GM12864 (cell line): ENCODE data around the gene ATXN2.

Experiments used
- DNase-seq: peaks from one replicate; pipeline ENCODE4 v3.0.0-alpha.2; 2011; ENCODE audit warnings: low read depth
- H3K4me3 ChIP-seq: 2 replicates; pipeline ENCODE4 v1.5.1; 2011; ENCODE audit warnings: mild to moderate bottlenecking, low read depth, low read length, control low read depth
- CTCF ChIP-seq: IDR thresholded peaks from 2 replicates; pipeline ENCODE4 v1.5.1; 2011; ENCODE audit warnings: low read depth, mild to moderate bottlenecking, moderate library complexity, low read length, control low read depth, inconsistent platforms; ENCODE audit errors: missing control alignments

The ATXN2 gene

DNA sequence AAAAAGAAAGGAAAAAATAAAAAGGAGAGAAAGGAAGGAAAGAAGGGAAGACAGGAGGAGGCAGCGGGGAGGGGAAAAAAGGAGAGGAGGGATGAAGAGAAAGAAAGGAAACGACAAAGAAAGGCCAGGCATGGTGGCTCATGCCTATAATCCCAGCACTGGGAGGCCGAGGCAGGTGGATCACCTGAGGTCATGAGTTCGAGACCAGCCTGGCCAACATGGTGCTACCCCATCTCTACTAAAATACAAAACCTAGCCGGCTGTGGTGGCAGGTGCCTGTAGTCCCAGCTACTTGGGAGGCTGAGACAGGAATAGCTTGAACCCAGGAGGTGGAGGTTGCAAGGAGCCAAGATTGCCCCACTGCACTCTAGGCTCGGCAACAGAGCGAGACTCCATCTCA is 18.4 kb downstream of the ATXN2 start:
- H3K4me3 ChIP-seq = no peak overlapping the region
- TF ChIP-seq CTCF = no peak
- DNase-seq = no peak

GRCh38 chr12:111580119-111580425 is 19.0 kb downstream of the ATXN2 start:
- H3K4me3 ChIP-seq = no peak overlapping the region
- DNase-seq = no peak
- no peak for TF ChIP-seq CTCF

DNA sequence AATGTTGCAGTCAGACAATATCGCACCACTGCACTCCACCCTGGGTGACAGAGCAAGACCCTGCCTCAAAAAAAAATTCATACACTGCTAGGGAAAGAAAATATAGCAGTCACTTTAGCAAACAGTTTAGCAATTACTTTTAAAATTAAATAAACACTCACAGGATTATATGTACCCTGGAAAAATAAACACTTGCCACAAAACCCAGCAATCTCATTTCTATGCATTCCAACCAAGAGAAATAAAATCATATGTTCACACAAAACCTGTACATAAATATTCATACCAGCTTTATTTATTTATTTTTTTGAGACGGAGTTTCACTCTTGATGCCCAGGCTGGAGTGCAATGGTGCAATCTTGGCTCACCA is 20.2 kb downstream of the ATXN2 start:
- TF ChIP-seq CTCF = no peak
- no peak overlapping the region for H3K4me3 ChIP-seq
- DNase-seq = no peak

DNA sequence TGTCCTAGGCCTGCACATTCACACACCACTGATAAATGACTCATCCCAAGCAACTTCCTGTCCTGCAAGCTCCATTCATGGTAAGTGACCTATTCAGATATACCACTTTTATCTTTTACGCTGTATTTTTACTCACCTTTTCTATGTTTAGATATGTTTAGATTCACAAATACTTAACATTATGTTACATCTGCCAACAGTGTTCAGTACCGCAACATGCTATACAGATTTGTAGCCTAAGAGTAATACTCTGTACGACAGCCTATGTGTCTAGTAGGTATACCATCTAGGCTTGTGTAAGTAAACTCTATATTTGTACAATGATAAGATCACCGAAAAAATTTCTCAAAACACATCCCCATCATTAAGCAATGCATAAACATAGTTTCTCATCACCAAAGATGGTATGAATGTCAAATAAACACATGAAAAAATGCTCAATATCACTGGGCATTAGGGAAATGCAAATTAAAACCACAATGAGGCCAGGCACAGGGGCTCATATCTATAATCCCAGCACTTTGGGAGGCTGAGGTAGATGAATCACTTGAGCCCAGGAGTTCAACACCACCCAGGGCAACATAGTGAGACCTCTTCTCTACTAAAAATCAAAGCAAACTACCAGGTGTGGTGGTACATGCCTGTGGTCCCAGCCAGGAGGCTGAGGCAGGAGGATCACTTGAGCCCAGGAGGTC is 20.7 kb downstream of the ATXN2 start:
- no peak for DNase-seq
- no peak overlapping the region for H3K4me3 ChIP-seq
- TF ChIP-seq CTCF = no peak

DNA sequence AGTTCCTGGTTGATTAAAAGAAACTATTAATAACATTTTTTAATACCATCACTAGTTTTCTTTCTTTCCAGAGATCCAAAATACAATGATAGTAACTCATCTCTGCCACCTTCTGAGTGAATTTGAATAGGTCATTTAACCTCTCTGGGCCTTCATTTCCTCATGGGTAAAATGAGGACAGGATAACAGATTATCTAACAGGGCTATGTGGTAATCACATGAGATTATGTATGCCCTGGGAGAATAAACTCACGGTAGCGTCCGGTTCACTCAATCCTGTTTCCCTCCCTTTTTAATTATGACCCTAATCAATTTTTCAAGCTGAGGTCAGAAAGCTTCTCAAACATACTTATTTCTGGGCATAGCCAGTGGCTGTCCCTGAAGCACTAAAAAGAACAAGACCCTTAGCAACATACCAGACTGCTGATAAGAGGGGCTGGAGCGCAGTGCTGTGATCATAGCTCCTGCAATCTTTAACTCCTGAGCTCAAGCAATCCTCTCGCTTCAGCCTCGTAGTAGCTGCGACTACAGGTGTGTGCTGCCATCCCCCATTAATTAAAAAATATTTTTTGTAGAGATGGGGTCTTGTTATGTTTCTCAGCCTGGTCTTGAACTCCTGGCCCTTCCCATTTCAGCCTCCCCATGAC is 24.2 kb downstream of the ATXN2 start:
- TF ChIP-seq CTCF = no peak
- no peak overlapping the region for H3K4me3 ChIP-seq
- DNase-seq = no peak

- no peak overlapping the region for H3K4me3 ChIP-seq
- TF ChIP-seq CTCF = no peak
- DNase-seq = no peak
Observed at GRCh38 chr12:111573476-111573875, 25.6 kb downstream of the ATXN2 start.

GRCh38 chr12:111570084-111570961 is 28.8 kb downstream of the ATXN2 start:
- no peak for DNase-seq
- no peak overlapping the region for H3K4me3 ChIP-seq
- TF ChIP-seq CTCF = no peak
